Panc1 (cell line): ENCODE data around the gene CEACAM7. TPM values are rescaled to one million over a fixed set of nuclear protein-coding genes. Genes with fewer than 3 reads are reported as not detected.

Experiments used
- ATAC-seq: fragments of 200-7000 bp; cut with Tn5 transposase; 2 replicates; pipeline ENCODE4 v1.9.1; 2020; ENCODE audit warnings: mild to moderate bottlenecking, moderate library complexity
- BruUV-seq: library from RNA; stranded (reverse); fragments of 400-500 nt; replicated peaks from 2 replicates; lab custom pipeline; 2021; lab: Mats Ljungman, UMichigan
- CTCF ChIA-PET: fragments of 300-600 bp; sonication (Branson Sonifier 250); formaldehyde crosslinking; loops from one replicate; lab custom pipeline; 2022; ENCODE audit warnings: antibody characterized with exemption; lab: Charles Lee
- POLR2A ChIA-PET: fragments of 300-600 bp; sonication (Branson Sonifier 250); formaldehyde crosslinking; loops from one replicate; lab custom pipeline; 2022; ENCODE audit warnings: antibody characterized with exemption; lab: Charles Lee
- DNase-seq: peaks from one replicate; pipeline ENCODE4 v3.0.0-alpha.2; 2010; ENCODE audit warnings: low read depth, low spot score
- H3K27ac ChIP-seq: 2 replicates; pipeline ENCODE4 v1.5.1; 2011; ENCODE audit warnings: mild to moderate bottlenecking, low read length, inconsistent platforms
- H3K27me3 ChIP-seq: fragments of 200-500 bp; sonication (Bioruptor generic); 2 replicates; pipeline ENCODE4 v1.6.0; 2014; ENCODE audit warnings: low read length, inconsistent platforms; ENCODE audit not compliant: control insufficient read depth, insufficient read depth
- H3K36me3 ChIP-seq: fragments of 200-500 bp; sonication (Bioruptor generic); 2 replicates; pipeline ENCODE4 v1.5.1; 2014; ENCODE audit warnings: inconsistent platforms, mild to moderate bottlenecking, low read length, moderate library complexity; ENCODE audit not compliant: control insufficient read depth, insufficient read depth
- H3K4me1 ChIP-seq: 2 replicates; pipeline ENCODE4 v1.5.1; 2011; ENCODE audit warnings: inconsistent platforms, mild to moderate bottlenecking, low read length, moderate library complexity; ENCODE audit not compliant: control insufficient read depth, insufficient read depth
- H3K4me3 ChIP-seq, 2 experiments: 2 replicates each; pipeline ENCODE4 v1.5.1; 2011 to 2012; ENCODE audit warnings: low read depth in 2 of 2, low read length in 2 of 2, mild to moderate bottlenecking in 2 of 2, inconsistent platforms in 1 of 2, moderate library complexity in 1 of 2
- H3K9me3 ChIP-seq: fragments of 200-500 bp; sonication (Bioruptor generic); 2 replicates; pipeline ENCODE4 v1.5.1; 2014; ENCODE audit warnings: low read depth, mild to moderate bottlenecking, inconsistent platforms, low read length, moderate library complexity; ENCODE audit not compliant: control insufficient read depth, insufficient read depth
- POLR2AphosphoS5 ChIP-seq: IDR thresholded peaks from 2 replicates; pipeline ENCODE4 v1.6.1; 2012; ENCODE audit warnings: mild to moderate bottlenecking, low read depth, low read length, moderate library complexity
- SIN3A ChIP-seq: IDR thresholded peaks from 2 replicates; pipeline ENCODE4 v1.6.1; 2012; ENCODE audit warnings: low read depth, mild to moderate bottlenecking, low read length, moderate library complexity, borderline replicate concordance; ENCODE audit not compliant: insufficient read depth
- TCF7L2 ChIP-seq: IDR thresholded peaks from 2 replicates; pipeline ENCODE4 v1.6.1; 2011; ENCODE audit warnings: mild to moderate bottlenecking, low read depth, low read length, inconsistent platforms
- in situ Hi-C: cut with HindIII; loops from 2 replicates; pipeline ENCODE4 v1.10.0; 2016; ENCODE audit warnings: low sequenced_read_pairs, low pct_unique_long_range_greater_than_20kb
- intact Hi-C: fragments of 100-400 bp; cut with micrococcal nuclease; formaldehyde crosslinking; loops from one replicate; pipeline ENCODE4 v1.10.0; 2022; ENCODE audit not compliant: unreplicated experiment
- total RNA-seq: library from RNA; stranded (reverse); gene quantifications from one replicate; pipeline ENCODE4 v1.2.1, GENCODE V29; 2021; ENCODE audit not compliant: unreplicated experiment
- TF ChIP-seq, protein P1 (sequence below): fragments of 450-650 bp; IDR thresholded peaks from 2 replicates; pipeline ENCODE4 v1.5.1; 2017; ENCODE audit warnings: mild to moderate bottlenecking
- TF ChIP-seq, protein P2 (sequence below), 2 experiments: IDR thresholded peaks; 2 replicates each; pipeline ENCODE4 v1.6.1; 2011 to 2012; ENCODE audit warnings: low read depth in 2 of 2, control low read depth in 1 of 2, low read length in 1 of 2, mild to moderate bottlenecking in 1 of 2, moderate library complexity in 1 of 2; ENCODE audit not compliant: insufficient read depth in 1 of 2

The CEACAM7 gene
- total RNA-seq, 1 experiment from 2014 or later, result not detected

DNA sequence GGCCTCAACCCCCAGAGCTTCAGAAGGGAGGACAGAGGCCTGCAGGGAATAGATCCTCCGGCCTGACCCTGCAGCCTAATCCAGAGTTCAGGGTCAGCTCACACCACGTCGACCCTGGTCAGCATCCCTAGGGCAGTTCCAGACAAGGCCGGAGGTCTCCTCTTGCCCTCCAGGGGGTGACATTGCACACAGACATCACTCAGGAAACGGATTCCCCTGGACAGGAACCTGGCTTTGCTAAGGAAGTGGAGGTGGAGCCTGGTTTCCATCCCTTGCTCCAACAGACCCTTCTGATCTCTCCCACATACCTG, 19.4 kb upstream of the CEACAM7 start:
- H3K36me3 ChIP-seq, result no peaks in the 10 kb centered on the region
- no peaks in the 10 kb centered on the region for H3K9me3 ChIP-seq
- ChIA-PET POLR2A (no interaction called here), CTCF (interaction anchor here (0.6 to 1.4 kb wide), 9 partner anchors 8 to 785 kb away, joined by 3 to 17 read pairs (median 7); no protein-coding TSS in a partner anchor)
- no TSS peak for BruUV-seq
- no peaks in the 10 kb centered on the region for H3K4me1 ChIP-seq
- in situ Hi-C loops, result no loop called here
- H3K27me3 ChIP-seq, result no peaks in the 10 kb centered on the region; the same call in 1 of the 2 replicates
- ATAC-seq (0 out of 2 replicates have a peak, but pooled peaks have one; percentile 39), DNase-seq (no peak)
- no peak overlapping the region for H3K27ac ChIP-seq
- intact Hi-C loops, result loop anchor here (2.0 kb wide), 1 partner anchor 39 kb away; no protein-coding TSS in a partner anchor
- H3K4me3 ChIP-seq, result no peak overlapping the region
- TF ChIP-seq TCF7L2 (no peak), POLR2AphosphoS5 (no peak), SIN3A (no peak)
- TF ChIP-seq, protein P1, sequence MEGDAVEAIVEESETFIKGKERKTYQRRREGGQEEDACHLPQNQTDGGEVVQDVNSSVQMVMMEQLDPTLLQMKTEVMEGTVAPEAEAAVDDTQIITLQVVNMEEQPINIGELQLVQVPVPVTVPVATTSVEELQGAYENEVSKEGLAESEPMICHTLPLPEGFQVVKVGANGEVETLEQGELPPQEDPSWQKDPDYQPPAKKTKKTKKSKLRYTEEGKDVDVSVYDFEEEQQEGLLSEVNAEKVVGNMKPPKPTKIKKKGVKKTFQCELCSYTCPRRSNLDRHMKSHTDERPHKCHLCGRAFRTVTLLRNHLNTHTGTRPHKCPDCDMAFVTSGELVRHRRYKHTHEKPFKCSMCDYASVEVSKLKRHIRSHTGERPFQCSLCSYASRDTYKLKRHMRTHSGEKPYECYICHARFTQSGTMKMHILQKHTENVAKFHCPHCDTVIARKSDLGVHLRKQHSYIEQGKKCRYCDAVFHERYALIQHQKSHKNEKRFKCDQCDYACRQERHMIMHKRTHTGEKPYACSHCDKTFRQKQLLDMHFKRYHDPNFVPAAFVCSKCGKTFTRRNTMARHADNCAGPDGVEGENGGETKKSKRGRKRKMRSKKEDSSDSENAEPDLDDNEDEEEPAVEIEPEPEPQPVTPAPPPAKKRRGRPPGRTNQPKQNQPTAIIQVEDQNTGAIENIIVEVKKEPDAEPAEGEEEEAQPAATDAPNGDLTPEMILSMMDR, result no peak
- TF ChIP-seq, protein P2, sequence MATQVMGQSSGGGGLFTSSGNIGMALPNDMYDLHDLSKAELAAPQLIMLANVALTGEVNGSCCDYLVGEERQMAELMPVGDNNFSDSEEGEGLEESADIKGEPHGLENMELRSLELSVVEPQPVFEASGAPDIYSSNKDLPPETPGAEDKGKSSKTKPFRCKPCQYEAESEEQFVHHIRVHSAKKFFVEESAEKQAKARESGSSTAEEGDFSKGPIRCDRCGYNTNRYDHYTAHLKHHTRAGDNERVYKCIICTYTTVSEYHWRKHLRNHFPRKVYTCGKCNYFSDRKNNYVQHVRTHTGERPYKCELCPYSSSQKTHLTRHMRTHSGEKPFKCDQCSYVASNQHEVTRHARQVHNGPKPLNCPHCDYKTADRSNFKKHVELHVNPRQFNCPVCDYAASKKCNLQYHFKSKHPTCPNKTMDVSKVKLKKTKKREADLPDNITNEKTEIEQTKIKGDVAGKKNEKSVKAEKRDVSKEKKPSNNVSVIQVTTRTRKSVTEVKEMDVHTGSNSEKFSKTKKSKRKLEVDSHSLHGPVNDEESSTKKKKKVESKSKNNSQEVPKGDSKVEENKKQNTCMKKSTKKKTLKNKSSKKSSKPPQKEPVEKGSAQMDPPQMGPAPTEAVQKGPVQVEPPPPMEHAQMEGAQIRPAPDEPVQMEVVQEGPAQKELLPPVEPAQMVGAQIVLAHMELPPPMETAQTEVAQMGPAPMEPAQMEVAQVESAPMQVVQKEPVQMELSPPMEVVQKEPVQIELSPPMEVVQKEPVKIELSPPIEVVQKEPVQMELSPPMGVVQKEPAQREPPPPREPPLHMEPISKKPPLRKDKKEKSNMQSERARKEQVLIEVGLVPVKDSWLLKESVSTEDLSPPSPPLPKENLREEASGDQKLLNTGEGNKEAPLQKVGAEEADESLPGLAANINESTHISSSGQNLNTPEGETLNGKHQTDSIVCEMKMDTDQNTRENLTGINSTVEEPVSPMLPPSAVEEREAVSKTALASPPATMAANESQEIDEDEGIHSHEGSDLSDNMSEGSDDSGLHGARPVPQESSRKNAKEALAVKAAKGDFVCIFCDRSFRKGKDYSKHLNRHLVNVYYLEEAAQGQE (IDR thresholded peaks at IDR 0.05; ENCODE audit: insufficient read depth in 1 of 2, low read depth in 2 of 2, low read length in 1 of 2), result no peak

DNA sequence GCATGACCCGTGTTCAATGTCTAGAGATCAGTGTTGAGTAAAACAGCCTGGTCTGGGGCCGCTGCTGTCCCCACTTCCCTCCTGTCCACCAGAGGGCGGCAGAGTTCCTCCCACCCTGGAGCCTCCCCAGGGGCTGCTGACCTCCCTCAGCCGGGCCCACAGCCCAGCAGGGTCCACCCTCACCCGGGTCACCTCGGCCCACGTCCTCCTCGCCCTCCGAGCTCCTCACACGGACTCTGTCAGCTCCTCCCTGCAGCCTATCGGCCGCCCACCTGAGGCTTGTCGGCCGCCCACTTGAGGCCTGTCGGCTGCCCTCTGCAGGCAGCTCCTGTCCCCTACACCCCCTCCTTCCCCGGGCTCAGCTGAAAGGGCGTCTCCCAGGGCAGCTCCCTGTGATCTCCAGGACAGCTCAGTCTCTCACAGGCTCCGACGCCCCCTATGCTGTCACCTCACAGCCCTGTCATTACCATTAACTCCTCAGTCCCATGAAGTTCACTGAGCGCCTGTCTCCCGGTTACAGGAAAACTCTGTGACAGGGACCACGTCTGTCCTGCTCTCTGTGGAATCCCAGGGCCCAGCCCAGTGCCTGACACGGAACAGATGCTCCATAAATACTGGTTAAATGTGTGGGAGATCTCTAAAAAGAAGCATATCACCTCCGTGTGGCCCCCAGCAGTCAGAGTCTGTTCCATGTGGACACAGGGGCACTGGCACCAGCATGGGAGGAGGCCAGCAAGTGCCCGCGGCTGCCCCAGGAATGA, 18.9 kb upstream of the CEACAM7 start:
- Histone ChIP-seq H3K27ac (no peak overlapping the region), H3K36me3 (no peaks in the 10 kb centered on the region), H3K27me3 (no peaks in the 10 kb centered on the region; the same call in 1 of the 2 replicates), H3K9me3 (no peaks in the 10 kb centered on the region), H3K4me1 (no peaks in the 10 kb centered on the region), H3K4me3 (peak overlapping the region; percentile 12 to 40; a peak in 2 of 4 replicates)
- ATAC-seq (peak; percentile 97), DNase-seq (peak; percentile 43)
- ChIA-PET CTCF (interaction anchor here (0.6 to 1.4 kb wide), 11 partner anchors 8 to 785 kb away, joined by 3 to 17 read pairs (median 5); no protein-coding TSS in a partner anchor), POLR2A (no interaction called here)
- no TSS peak for BruUV-seq
- TF ChIP-seq, protein P2 (IDR thresholded peaks at IDR 0.05; ENCODE audit: insufficient read depth in 1 of 2, low read depth in 2 of 2, low read length in 1 of 2), result peak in 1 of 2 experiments; percentile 63; a peak in 1 of 4 replicates
- TF ChIP-seq POLR2AphosphoS5, result no peak
- no peak for TF ChIP-seq TCF7L2
- TF ChIP-seq, protein P1, result peak; percentile 97
- TF ChIP-seq SIN3A, result no peak
- intact Hi-C loops, result loop anchor here (2.0 kb wide), 1 partner anchor 40 kb away; no protein-coding TSS in a partner anchor
- in situ Hi-C loops, result no loop called here
